Neural progenitor cell (in vitro differentiated cells): ENCODE measurements around the gene TBPL1.

Experiments
- CTCF ChIP-seq: fragments of 200-600 bp; sonication (generic); IDR thresholded peaks from 2 replicates; pipeline ENCODE4 v1.5.1; 2017; ENCODE audit warnings: antibody characterized with exemption, mild to moderate bottlenecking
- EZH2 ChIP-seq: fragments of 200-600 bp; sonication (generic); IDR thresholded peaks from 2 replicates; pipeline ENCODE4 v1.6.1; 2017; ENCODE audit warnings: antibody characterized with exemption, mild to moderate bottlenecking, moderate library complexity
- EZH2phosphoT487 ChIP-seq: fragments of 200-600 bp; sonication (generic); IDR thresholded peaks from 2 replicates; pipeline ENCODE4 v1.6.1; 2017; ENCODE audit warnings: antibody characterized with exemption

- TF ChIP-seq EZH2 (no peak), CTCF (no peak), EZH2phosphoT487 (no peak)
Observed at GRCh38 chr6:134016558-134016814, 63.5 kb downstream of the TBPL1 start.
